HEK293T (cell line): Measurements from ENCODE around the gene VPS37C.

Experiments used
- BHLHE40 ChIP-seq: fragments of 450-650 bp; IDR thresholded peaks from 2 replicates; pipeline ENCODE4 v1.6.1; 2016; ENCODE audit warnings: mild to moderate bottlenecking, moderate library complexity, borderline replicate concordance
- FOXA1 ChIP-seq: fragments of 450-650 bp; IDR thresholded peaks from 2 replicates; pipeline ENCODE4 v1.6.1; 2016; ENCODE audit warnings: mild to moderate bottlenecking
- FOXK2 ChIP-seq: fragments of 450-650 bp; IDR thresholded peaks from 2 replicates; pipeline ENCODE4 v1.6.1; 2016; ENCODE audit warnings: mild to moderate bottlenecking
- FOXM1 ChIP-seq: fragments of 450-650 bp; IDR thresholded peaks from 2 replicates; pipeline ENCODE4 v1.6.1; 2017; ENCODE audit warnings: mild to moderate bottlenecking, borderline replicate concordance
- HDGF ChIP-seq: fragments of 450-650 bp; IDR thresholded peaks from 2 replicates; pipeline ENCODE4 v1.6.1; 2017; ENCODE audit warnings: antibody characterized with exemption, borderline replicate concordance
- PKNOX1 ChIP-seq: fragments of 450-650 bp; IDR thresholded peaks from 2 replicates; pipeline ENCODE4 v1.6.1; 2016
- SP1 ChIP-seq: fragments of 450-650 bp; IDR thresholded peaks from 2 replicates; pipeline ENCODE4 v1.6.1; 2017

- TF ChIP-seq FOXK2 (no peak), PKNOX1 (no peak), FOXM1 (no peak), BHLHE40 (no peak), SP1 (no peak), FOXA1 (no peak), HDGF (no peak)
Observed at GRCh38 chr11:61152816-61153592, 8.2 kb downstream of the VPS37C start.
